Ascending aorta (tissue), 2 donors: Measurements from ENCODE around the gene CSTPP1. TPM values are rescaled to one million over a fixed set of nuclear protein-coding genes. Genes with fewer than 3 reads are reported as not detected.

Source experiments
- DNase-seq, 2 donors: peaks; one replicate each; pipeline ENCODE4 v3.0.0-alpha.2; 2019; ENCODE audit warnings: low spot score in 2 of 2
- H3K27ac ChIP-seq, 2 donors: fragments of 200-600 bp; sonication (generic); one replicate each; pipeline ENCODE4 v1.5.1; 2016 to 2017; ENCODE audit warnings: mild to moderate bottlenecking in 1 of 2
- H3K27me3 ChIP-seq: fragments of 200-600 bp; sonication (generic); one replicate; pipeline ENCODE4 v1.5.1; 2017
- H3K36me3 ChIP-seq, 2 donors: fragments of 200-600 bp; sonication (generic); one replicate each; pipeline ENCODE4 v1.5.1; 2016
- H3K4me1 ChIP-seq, 2 donors: fragments of 200-600 bp; sonication (generic); one replicate each; pipeline ENCODE4 v1.5.1; 2016 to 2017; ENCODE audit warnings: mild to moderate bottlenecking in 1 of 2
- H3K4me3 ChIP-seq, 2 donors: fragments of 200-600 bp; sonication (generic); one replicate each; pipeline ENCODE4 v1.5.1; 2016 to 2017; ENCODE audit warnings: mild to moderate bottlenecking in 1 of 2
- H3K9me3 ChIP-seq, 2 donors: fragments of 200-600 bp; sonication (generic); one replicate each; pipeline ENCODE4 v1.5.1; 2016
- intact Hi-C: fragments of 100-400 bp; cut with DNase I; formaldehyde crosslinking; loops from one replicate; pipeline ENCODE4 v1.15.1; 2023
- total RNA-seq: library from RNA; depleted of rRNA; stranded (reverse); fragments of >200 nt; gene quantifications from one replicate; pipeline ENCODE4 v1.1.0, GENCODE V29; 2016
- TF ChIP-seq, protein P1 (sequence below), 3 experiments: fragments of 200-600 bp in 2 of 3; fragments of 450-650 bp in 1 of 3; sonication (generic) in 2 of 3; IDR thresholded peaks; one replicate each; pipeline ENCODE4 v1.5.1; 2016 to 2019; ENCODE audit warnings: antibody characterized with exemption in 3 of 3, mild to moderate bottlenecking in 1 of 3, moderate library complexity in 1 of 3

The CSTPP1 gene
- total RNA-seq, 1 donor from 2014 or later = 16.6 TPM

GRCh38 chr11:47056261-47056915 is 119.8 kb downstream of the CSTPP1 start:
- intact Hi-C loops = no loop called here
- Histone ChIP-seq H3K27ac (no peak overlapping the region), H3K4me1 (peaks cover 0 to 3% of the 10 kb centered on the region in 2 donors), H3K9me3 (no peaks in the 10 kb centered on the region), H3K4me3 (no peak overlapping the region), H3K27me3 (no peaks in the 10 kb centered on the region), H3K36me3 (peaks cover 0 to 3% of the 10 kb centered on the region in 2 donors)
- TF ChIP-seq, protein P1, sequence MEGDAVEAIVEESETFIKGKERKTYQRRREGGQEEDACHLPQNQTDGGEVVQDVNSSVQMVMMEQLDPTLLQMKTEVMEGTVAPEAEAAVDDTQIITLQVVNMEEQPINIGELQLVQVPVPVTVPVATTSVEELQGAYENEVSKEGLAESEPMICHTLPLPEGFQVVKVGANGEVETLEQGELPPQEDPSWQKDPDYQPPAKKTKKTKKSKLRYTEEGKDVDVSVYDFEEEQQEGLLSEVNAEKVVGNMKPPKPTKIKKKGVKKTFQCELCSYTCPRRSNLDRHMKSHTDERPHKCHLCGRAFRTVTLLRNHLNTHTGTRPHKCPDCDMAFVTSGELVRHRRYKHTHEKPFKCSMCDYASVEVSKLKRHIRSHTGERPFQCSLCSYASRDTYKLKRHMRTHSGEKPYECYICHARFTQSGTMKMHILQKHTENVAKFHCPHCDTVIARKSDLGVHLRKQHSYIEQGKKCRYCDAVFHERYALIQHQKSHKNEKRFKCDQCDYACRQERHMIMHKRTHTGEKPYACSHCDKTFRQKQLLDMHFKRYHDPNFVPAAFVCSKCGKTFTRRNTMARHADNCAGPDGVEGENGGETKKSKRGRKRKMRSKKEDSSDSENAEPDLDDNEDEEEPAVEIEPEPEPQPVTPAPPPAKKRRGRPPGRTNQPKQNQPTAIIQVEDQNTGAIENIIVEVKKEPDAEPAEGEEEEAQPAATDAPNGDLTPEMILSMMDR (IDR thresholded peaks at IDR 0.05) = no peak
- no peak for DNase-seq

DNA sequence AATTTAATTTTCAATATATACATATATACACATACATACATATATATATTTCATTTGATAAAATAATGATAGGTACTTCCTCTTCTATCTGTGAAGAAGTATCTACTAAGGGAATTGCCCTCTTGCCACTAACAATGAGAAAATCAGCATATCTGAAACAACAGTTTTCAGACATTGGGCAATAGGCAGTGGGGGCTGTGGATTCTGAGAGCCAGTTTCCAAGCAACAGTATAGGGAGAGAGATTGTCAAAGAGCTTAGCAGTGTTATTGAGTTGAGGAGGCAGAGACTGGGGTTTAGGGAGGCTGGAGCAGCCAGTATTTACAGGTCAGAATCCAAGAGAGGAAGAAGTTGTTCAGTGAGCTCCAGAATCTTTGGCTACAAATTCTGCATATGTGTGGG is 120.8 kb downstream of the CSTPP1 start:
- Histone ChIP-seq H3K27me3 (no peaks in the 10 kb centered on the region), H3K27ac (no peak overlapping the region), H3K4me3 (no peak overlapping the region), H3K4me1 (no peaks in the 10 kb centered on the region), H3K9me3 (no peaks in the 10 kb centered on the region), H3K36me3 (peaks cover 0 to 3% of the 10 kb centered on the region in 2 donors)
- DNase-seq = no peak
- intact Hi-C loops = no loop called here
- TF ChIP-seq, protein P1 (IDR thresholded peaks at IDR 0.05) = no peak

DNA sequence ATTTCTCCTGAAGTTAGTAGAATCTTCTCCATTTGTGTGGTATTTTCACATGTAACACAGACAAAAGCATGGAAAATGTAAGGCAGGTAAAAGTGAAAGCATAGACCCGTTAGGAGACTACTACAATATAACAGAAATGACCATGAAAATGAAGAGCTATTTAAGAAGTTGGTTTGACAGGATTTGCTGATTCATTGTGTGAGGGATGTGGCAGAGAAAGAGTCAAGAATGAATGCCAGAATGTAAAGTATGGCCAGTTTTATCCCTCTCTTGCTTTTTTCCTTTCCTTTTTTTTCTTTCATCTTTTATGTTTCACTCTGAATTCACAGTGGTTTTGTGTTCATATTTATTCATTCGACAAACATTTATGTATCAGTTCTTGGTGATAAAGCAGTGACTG is 124.2 kb downstream of the CSTPP1 start:
- Histone ChIP-seq H3K4me3 (no peak overlapping the region), H3K27ac (no peak overlapping the region)
- intact Hi-C loops = no loop called here

DNA sequence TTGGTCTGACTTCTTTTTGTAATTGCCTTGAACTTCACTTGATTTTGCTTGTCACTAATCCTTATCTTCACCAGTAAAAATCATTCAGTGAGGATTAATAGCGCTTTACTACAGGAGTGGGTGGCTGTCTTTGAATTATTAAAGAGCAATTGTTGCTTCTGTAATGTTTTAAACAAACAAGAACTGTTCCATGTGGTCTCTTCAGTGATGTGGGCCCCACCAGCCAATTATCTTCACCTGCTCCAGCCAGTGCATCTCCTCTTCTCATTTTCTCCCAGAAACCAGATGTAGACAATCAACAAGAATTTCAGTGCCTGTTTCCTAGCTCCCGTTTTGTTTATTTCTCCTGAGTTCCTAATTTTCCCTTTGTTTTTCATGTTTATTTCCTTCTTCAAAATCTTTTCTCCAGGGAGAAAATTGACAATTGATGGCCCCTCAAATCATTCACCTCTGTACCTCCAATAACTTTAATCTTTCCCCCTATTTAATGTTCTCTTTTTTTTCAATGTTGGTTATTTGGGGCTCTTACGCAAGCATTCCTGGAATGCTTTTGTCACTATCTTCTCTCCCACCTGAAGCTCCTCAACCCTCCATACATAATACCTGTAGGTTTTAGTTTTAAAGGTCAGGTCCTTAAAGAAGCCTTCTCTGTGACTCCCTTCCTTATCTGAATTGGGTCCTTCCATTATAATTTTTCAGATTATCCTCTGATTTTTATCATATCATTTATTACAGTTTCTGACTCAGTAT is 125.0 kb downstream of the CSTPP1 start:
- DNase-seq = no peak
- peaks cover 0 to 3% of the 10 kb centered on the region in 2 donors for H3K36me3 ChIP-seq
- intact Hi-C loops = no loop called here
- no peak overlapping the region for H3K27ac ChIP-seq
- H3K9me3 ChIP-seq = no peaks in the 10 kb centered on the region
- no peaks in the 10 kb centered on the region for H3K4me1 ChIP-seq
- TF ChIP-seq, protein P1 (IDR thresholded peaks at IDR 0.05) = no peak
- no peak overlapping the region for H3K4me3 ChIP-seq
- H3K27me3 ChIP-seq = no peaks in the 10 kb centered on the region

More for the DNA sequence above, 124.2 kb downstream of the CSTPP1 start:
- TF ChIP-seq, protein P1 (IDR thresholded peaks at IDR 0.05) = no peak
- no peaks in the 10 kb centered on the region for H3K4me1 ChIP-seq
- H3K36me3 ChIP-seq = peaks cover 0 to 3% of the 10 kb centered on the region in 2 donors
- no peaks in the 10 kb centered on the region for H3K27me3 ChIP-seq
- DNase-seq = no peak
- H3K9me3 ChIP-seq = no peaks in the 10 kb centered on the region

GRCh38 chr11:47062736-47063135 is 126.2 kb downstream of the CSTPP1 start:
- H3K4me1 ChIP-seq = no peaks in the 10 kb centered on the region
- TF ChIP-seq, protein P1 (IDR thresholded peaks at IDR 0.05) = no peak
- no peaks in the 10 kb centered on the region for H3K36me3 ChIP-seq
- H3K27me3 ChIP-seq = no peaks in the 10 kb centered on the region
- H3K4me3 ChIP-seq = no peak overlapping the region
- no peak for DNase-seq
- intact Hi-C loops = no loop called here
- no peak overlapping the region for H3K27ac ChIP-seq
- no peaks in the 10 kb centered on the region for H3K9me3 ChIP-seq
